Panc1 (cell line): ENCODE measurements around the gene ATP2B2. TPM values are rescaled to one million over a fixed set of nuclear protein-coding genes. Genes with fewer than 3 reads are reported as not detected.

Source experiments
- ATAC-seq: fragments of 200-7000 bp; cut with Tn5 transposase; 2 replicates; pipeline ENCODE4 v1.9.1; 2020; ENCODE audit warnings: mild to moderate bottlenecking, moderate library complexity
- BruUV-seq: library from RNA; stranded (reverse); fragments of 400-500 nt; replicated peaks from 2 replicates; lab custom pipeline; 2021; lab: Mats Ljungman, UMichigan
- CTCF ChIA-PET: fragments of 300-600 bp; sonication (Branson Sonifier 250); formaldehyde crosslinking; loops from one replicate; lab custom pipeline; 2022; ENCODE audit warnings: antibody characterized with exemption; lab: Charles Lee
- POLR2A ChIA-PET: fragments of 300-600 bp; sonication (Branson Sonifier 250); formaldehyde crosslinking; loops from one replicate; lab custom pipeline; 2022; ENCODE audit warnings: antibody characterized with exemption; lab: Charles Lee
- DNase-seq: peaks from one replicate; pipeline ENCODE4 v3.0.0-alpha.2; 2010; ENCODE audit warnings: low read depth, low spot score
- H3K27ac ChIP-seq: 2 replicates; pipeline ENCODE4 v1.5.1; 2011; ENCODE audit warnings: mild to moderate bottlenecking, low read length, inconsistent platforms
- H3K27me3 ChIP-seq: fragments of 200-500 bp; sonication (Bioruptor generic); 2 replicates; pipeline ENCODE4 v1.6.0; 2014; ENCODE audit warnings: low read length, inconsistent platforms; ENCODE audit not compliant: control insufficient read depth, insufficient read depth
- H3K36me3 ChIP-seq: fragments of 200-500 bp; sonication (Bioruptor generic); 2 replicates; pipeline ENCODE4 v1.5.1; 2014; ENCODE audit warnings: inconsistent platforms, mild to moderate bottlenecking, low read length, moderate library complexity; ENCODE audit not compliant: control insufficient read depth, insufficient read depth
- H3K4me1 ChIP-seq: 2 replicates; pipeline ENCODE4 v1.5.1; 2011; ENCODE audit warnings: inconsistent platforms, mild to moderate bottlenecking, low read length, moderate library complexity; ENCODE audit not compliant: control insufficient read depth, insufficient read depth
- H3K4me3 ChIP-seq, 2 experiments: 2 replicates each; pipeline ENCODE4 v1.5.1; 2011 to 2012; ENCODE audit warnings: low read depth in 2 of 2, low read length in 2 of 2, mild to moderate bottlenecking in 2 of 2, inconsistent platforms in 1 of 2, moderate library complexity in 1 of 2
- H3K9me3 ChIP-seq: fragments of 200-500 bp; sonication (Bioruptor generic); 2 replicates; pipeline ENCODE4 v1.5.1; 2014; ENCODE audit warnings: low read depth, mild to moderate bottlenecking, inconsistent platforms, low read length, moderate library complexity; ENCODE audit not compliant: control insufficient read depth, insufficient read depth
- CTCF ChIP-seq: fragments of 450-650 bp; IDR thresholded peaks from 2 replicates; pipeline ENCODE4 v1.5.1; 2017; ENCODE audit warnings: mild to moderate bottlenecking
- POLR2AphosphoS5 ChIP-seq: IDR thresholded peaks from 2 replicates; pipeline ENCODE4 v1.6.1; 2012; ENCODE audit warnings: mild to moderate bottlenecking, low read depth, low read length, moderate library complexity
- SIN3A ChIP-seq: IDR thresholded peaks from 2 replicates; pipeline ENCODE4 v1.6.1; 2012; ENCODE audit warnings: low read depth, mild to moderate bottlenecking, low read length, moderate library complexity, borderline replicate concordance; ENCODE audit not compliant: insufficient read depth
- TCF7L2 ChIP-seq: IDR thresholded peaks from 2 replicates; pipeline ENCODE4 v1.6.1; 2011; ENCODE audit warnings: mild to moderate bottlenecking, low read depth, low read length, inconsistent platforms
- in situ Hi-C: cut with HindIII; loops from 2 replicates; pipeline ENCODE4 v1.10.0; 2016; ENCODE audit warnings: low sequenced_read_pairs, low pct_unique_long_range_greater_than_20kb
- intact Hi-C: fragments of 100-400 bp; cut with micrococcal nuclease; formaldehyde crosslinking; loops from one replicate; pipeline ENCODE4 v1.10.0; 2022; ENCODE audit not compliant: unreplicated experiment
- total RNA-seq: library from RNA; stranded (reverse); gene quantifications from one replicate; pipeline ENCODE4 v1.2.1, GENCODE V29; 2021; ENCODE audit not compliant: unreplicated experiment
- TF ChIP-seq, protein P1 (sequence below), 2 experiments: IDR thresholded peaks; 2 replicates each; pipeline ENCODE4 v1.6.1; 2011 to 2012; ENCODE audit warnings: low read depth in 2 of 2, control low read depth in 1 of 2, low read length in 1 of 2, mild to moderate bottlenecking in 1 of 2, moderate library complexity in 1 of 2; ENCODE audit not compliant: insufficient read depth in 1 of 2

ATP2B2 gene
- total RNA-seq, 1 experiment from 2014 or later: not detected

- no peak for TF ChIP-seq SIN3A
- TF ChIP-seq, protein P1, sequence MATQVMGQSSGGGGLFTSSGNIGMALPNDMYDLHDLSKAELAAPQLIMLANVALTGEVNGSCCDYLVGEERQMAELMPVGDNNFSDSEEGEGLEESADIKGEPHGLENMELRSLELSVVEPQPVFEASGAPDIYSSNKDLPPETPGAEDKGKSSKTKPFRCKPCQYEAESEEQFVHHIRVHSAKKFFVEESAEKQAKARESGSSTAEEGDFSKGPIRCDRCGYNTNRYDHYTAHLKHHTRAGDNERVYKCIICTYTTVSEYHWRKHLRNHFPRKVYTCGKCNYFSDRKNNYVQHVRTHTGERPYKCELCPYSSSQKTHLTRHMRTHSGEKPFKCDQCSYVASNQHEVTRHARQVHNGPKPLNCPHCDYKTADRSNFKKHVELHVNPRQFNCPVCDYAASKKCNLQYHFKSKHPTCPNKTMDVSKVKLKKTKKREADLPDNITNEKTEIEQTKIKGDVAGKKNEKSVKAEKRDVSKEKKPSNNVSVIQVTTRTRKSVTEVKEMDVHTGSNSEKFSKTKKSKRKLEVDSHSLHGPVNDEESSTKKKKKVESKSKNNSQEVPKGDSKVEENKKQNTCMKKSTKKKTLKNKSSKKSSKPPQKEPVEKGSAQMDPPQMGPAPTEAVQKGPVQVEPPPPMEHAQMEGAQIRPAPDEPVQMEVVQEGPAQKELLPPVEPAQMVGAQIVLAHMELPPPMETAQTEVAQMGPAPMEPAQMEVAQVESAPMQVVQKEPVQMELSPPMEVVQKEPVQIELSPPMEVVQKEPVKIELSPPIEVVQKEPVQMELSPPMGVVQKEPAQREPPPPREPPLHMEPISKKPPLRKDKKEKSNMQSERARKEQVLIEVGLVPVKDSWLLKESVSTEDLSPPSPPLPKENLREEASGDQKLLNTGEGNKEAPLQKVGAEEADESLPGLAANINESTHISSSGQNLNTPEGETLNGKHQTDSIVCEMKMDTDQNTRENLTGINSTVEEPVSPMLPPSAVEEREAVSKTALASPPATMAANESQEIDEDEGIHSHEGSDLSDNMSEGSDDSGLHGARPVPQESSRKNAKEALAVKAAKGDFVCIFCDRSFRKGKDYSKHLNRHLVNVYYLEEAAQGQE (IDR thresholded peaks at IDR 0.05; ENCODE audit: insufficient read depth in 1 of 2, low read depth in 2 of 2, low read length in 1 of 2): no peak
- TF ChIP-seq POLR2AphosphoS5: no peak
- no peak for TF ChIP-seq TCF7L2
- no peak for TF ChIP-seq CTCF
- in situ Hi-C loops: no loop called here
- H3K27me3 ChIP-seq: no peaks in the 10 kb centered on the region
These were observed 3.9 kb upstream of the ATP2B2 start for GRCh38 chr3:10509325-10509724.

GRCh38 chr3:10508619-10509260, 3.4 kb upstream of the ATP2B2 start:
- Histone ChIP-seq H3K4me1 (no peaks in the 10 kb centered on the region), H3K36me3 (no peaks in the 10 kb centered on the region), H3K4me3 (no peak overlapping the region), H3K27me3 (no peaks in the 10 kb centered on the region), H3K27ac (no peak overlapping the region), H3K9me3 (no peaks in the 10 kb centered on the region)
- CTCF ChIA-PET: no interaction called here
- no peak for DNase-seq
- intact Hi-C loops: no loop called here
- BruUV-seq: no TSS peak
- in situ Hi-C loops: no loop called here
- ATAC-seq: no peak
- TF ChIP-seq, protein P1 (IDR thresholded peaks at IDR 0.05; ENCODE audit: insufficient read depth in 1 of 2, low read depth in 2 of 2, low read length in 1 of 2): no peak
- no peak for TF ChIP-seq SIN3A
- no peak for TF ChIP-seq POLR2AphosphoS5
- no peak for TF ChIP-seq CTCF
- no peak for TF ChIP-seq TCF7L2
- POLR2A ChIA-PET: no interaction called here

More at GRCh38 chr3:10509325-10509724, 3.9 kb upstream of the ATP2B2 start:
- POLR2A ChIA-PET: no interaction called here
- ATAC-seq (no peak), DNase-seq (no peak)
- Histone ChIP-seq H3K4me3 (no peak overlapping the region), H3K27ac (no peak overlapping the region), H3K4me1 (no peaks in the 10 kb centered on the region), H3K9me3 (no peaks in the 10 kb centered on the region), H3K36me3 (no peaks in the 10 kb centered on the region)
- CTCF ChIA-PET: no interaction called here
- intact Hi-C loops: no loop called here
- BruUV-seq: no TSS peak
